OCI-LY1 (cell line): ENCODE results near the gene PARVG.

ENCODE experiments used
- H2AFZ ChIP-seq: fragments of 200-600 bp; sonication (generic), shearing (Covaris generic); 2 replicates; pipeline ENCODE4 v1.6.0; 2014; ENCODE audit warnings: antibody characterized with exemption, mild to moderate bottlenecking, low read length
- H3F3A ChIP-seq: fragments of 200-600 bp; sonication (generic), shearing (Covaris generic); 2 replicates; pipeline ENCODE4 v1.6.0; 2014; ENCODE audit warnings: mild to moderate bottlenecking, antibody characterized with exemption, low read length, moderate library complexity; ENCODE audit not compliant: insufficient read depth
- H3K27ac ChIP-seq: fragments of 200-600 bp; sonication (generic); 2 replicates; pipeline ENCODE4 v1.5.1; 2014; ENCODE audit warnings: low read length, mixed run types, mild to moderate bottlenecking, low read depth; ENCODE audit not compliant: poor library complexity, severe bottlenecking
- H3K27me3 ChIP-seq: fragments of 200-600 bp; sonication (generic); 2 replicates; pipeline ENCODE4 v1.6.0; 2014; ENCODE audit warnings: antibody characterized with exemption, mild to moderate bottlenecking, low read length, moderate library complexity; ENCODE audit not compliant: insufficient read depth
- H3K36me3 ChIP-seq: fragments of 200-600 bp; sonication (generic); 2 replicates; pipeline ENCODE4 v1.6.1; 2014; ENCODE audit warnings: mild to moderate bottlenecking, antibody characterized with exemption, low read length, moderate library complexity, mixed read lengths; ENCODE audit not compliant: insufficient read depth
- H3K4me1 ChIP-seq: fragments of 200-600 bp; sonication (generic); 2 replicates; pipeline ENCODE4 v1.5.1; 2014; ENCODE audit warnings: mild to moderate bottlenecking, low read length, moderate library complexity; ENCODE audit not compliant: insufficient read depth, severe bottlenecking
- H3K4me2 ChIP-seq: fragments of 200-600 bp; sonication (generic), shearing (Covaris generic); 2 replicates; pipeline ENCODE4 v1.6.1; 2014; ENCODE audit warnings: low read length
- H3K4me3 ChIP-seq: fragments of 200-600 bp; sonication (generic); 2 replicates; pipeline ENCODE4 v1.5.1; 2014; ENCODE audit warnings: low read length, low read depth, mild to moderate bottlenecking, mixed read lengths; ENCODE audit not compliant: poor library complexity, severe bottlenecking
- H3K79me2 ChIP-seq: fragments of 200-600 bp; shearing (Covaris generic); 2 replicates; pipeline ENCODE4 v1.6.1; 2016; ENCODE audit warnings: mixed run types, low read length, mixed read lengths; ENCODE audit not compliant: insufficient read depth
- H3K9ac ChIP-seq: fragments of 200-600 bp; sonication (generic), shearing (Covaris generic); 2 replicates; pipeline ENCODE4 v1.6.1; 2014; ENCODE audit warnings: mild to moderate bottlenecking, low read length, mixed read lengths
- H3K9me2 ChIP-seq: fragments of 200-600 bp; sonication (generic), shearing (Covaris generic); 2 replicates; pipeline ENCODE4 v1.6.1; 2014; ENCODE audit warnings: low read depth, mild to moderate bottlenecking, low read length, mixed read lengths
- H3K9me3 ChIP-seq: fragments of 200-600 bp; shearing (Covaris generic); 2 replicates; pipeline ENCODE4 v1.6.1; 2014; ENCODE audit warnings: low read length, mixed read lengths
- H4K20me1 ChIP-seq: fragments of 200-600 bp; sonication (generic), shearing (Covaris generic); 2 replicates; pipeline ENCODE4 v1.6.0; 2016; ENCODE audit warnings: mild to moderate bottlenecking, low read length; ENCODE audit not compliant: insufficient read depth
- CTCF ChIP-seq: fragments of 200-600 bp; sonication (generic), shearing (Covaris generic); IDR thresholded peaks from 2 replicates; pipeline ENCODE4 v1.5.1; 2017; ENCODE audit warnings: mild to moderate bottlenecking, antibody characterized with exemption, low read length, moderate library complexity, mixed read lengths
- EZH2 ChIP-seq: fragments of 200-600 bp; sonication (generic), shearing (Covaris generic); IDR thresholded peaks from 2 replicates; pipeline ENCODE4 v1.8.0; 2017; ENCODE audit warnings: borderline replicate concordance, mixed run types, mild to moderate bottlenecking, antibody characterized with exemption, low read length, moderate library complexity, mixed read lengths

PARVG gene

GRCh38 chr22:44175676-44176075 is 5.0 kb upstream of the PARVG start:
- H4K20me1 ChIP-seq = no peaks in the 10 kb centered on the region
- no peak overlapping the region for H3K9ac ChIP-seq
- TF ChIP-seq EZH2 (no peak), CTCF (no peak)
- H3K9me3 ChIP-seq = no peaks in the 10 kb centered on the region
- H3K36me3 ChIP-seq = no peaks in the 10 kb centered on the region
- no peaks in the 10 kb centered on the region for H3F3A ChIP-seq
- no peaks in the 10 kb centered on the region for H3K9me2 ChIP-seq
- H3K79me2 ChIP-seq = no peaks in the 10 kb centered on the region
- H2AFZ ChIP-seq = no peak overlapping the region
- no peak overlapping the region for H3K4me2 ChIP-seq
- no peaks in the 10 kb centered on the region for H3K4me1 ChIP-seq
- peaks cover 4% of the 10 kb centered on the region for H3K27me3 ChIP-seq
- H3K27ac ChIP-seq = no peak overlapping the region
- no peak overlapping the region for H3K4me3 ChIP-seq

- H3K4me2 ChIP-seq = no peak overlapping the region
- no peaks in the 10 kb centered on the region for H3K9me3 ChIP-seq
- TF ChIP-seq CTCF (no peak), EZH2 (no peak)
- no peaks in the 10 kb centered on the region for H3K9me2 ChIP-seq
- H3K4me3 ChIP-seq = no peak overlapping the region
- H3K9ac ChIP-seq = no peak overlapping the region
- peaks cover 12% of the 10 kb centered on the region for H3K27me3 ChIP-seq
- no peak overlapping the region for H2AFZ ChIP-seq
- no peaks in the 10 kb centered on the region for H3F3A ChIP-seq
- H3K4me1 ChIP-seq = peaks cover 16% of the 10 kb centered on the region
- no peaks in the 10 kb centered on the region for H4K20me1 ChIP-seq
- H3K27ac ChIP-seq = no peak overlapping the region
- no peaks in the 10 kb centered on the region for H3K79me2 ChIP-seq
- no peaks in the 10 kb centered on the region for H3K36me3 ChIP-seq
Measured at GRCh38 chr22:44179196-44179988, 1.3 kb upstream of the PARVG start.

- H4K20me1 ChIP-seq = no peaks in the 10 kb centered on the region
- H3K36me3 ChIP-seq = no peaks in the 10 kb centered on the region
- H3K9me2 ChIP-seq = no peaks in the 10 kb centered on the region
- H3K4me2 ChIP-seq = no peak overlapping the region
- no peaks in the 10 kb centered on the region for H3K79me2 ChIP-seq
- H3K9ac ChIP-seq = no peak overlapping the region
- peaks cover 16% of the 10 kb centered on the region for H3K4me1 ChIP-seq
- H3K4me3 ChIP-seq = no peak overlapping the region
- no peak overlapping the region for H2AFZ ChIP-seq
- no peak overlapping the region for H3K27ac ChIP-seq
- H3F3A ChIP-seq = no peaks in the 10 kb centered on the region
- H3K27me3 ChIP-seq = peaks cover 12% of the 10 kb centered on the region
- TF ChIP-seq CTCF (no peak), EZH2 (no peak)
- H3K9me3 ChIP-seq = no peaks in the 10 kb centered on the region
Measured at GRCh38 chr22:44179989-44180705, 578 bp upstream of the PARVG start.
